K562 (cell line): Measurements from ENCODE around the gene IPO8. TPM values are rescaled to one million over a fixed set of nuclear protein-coding genes. Genes with fewer than 3 reads are reported as not detected.

ENCODE experiments used
- ATAC-seq: fragments of 200-7000 bp; cut with Tn5 transposase; 3 replicates; pipeline ENCODE4 v1.9.1; 2020; ENCODE audit warnings: moderate library complexity
- BruUV-seq: library from RNA; stranded (reverse); fragments of 400-500 nt; replicated peaks from 2 replicates; lab custom pipeline; 2021; lab: Mats Ljungman, UMichigan
- CTCF ChIA-PET: fragments of 300-600 bp; formaldehyde crosslinking; extraction: SDS; loops from one replicate; lab custom pipeline; 2021; ENCODE audit warnings: low intra/inter-chr PET ratio; lab: Yijun Ruan, JAX
- POLR2A ChIA-PET: fragments of 300-600, 350-650 bp; sonication (Branson Sonifier 250); formaldehyde crosslinking; extraction: SDS; loops from one replicate; lab custom pipeline; 2021; ENCODE audit warnings: antibody characterized with exemption, inconsistent platforms; lab: Yijun Ruan, JAX
- DNase-seq, 4 experiments: peaks; one replicate each; pipeline versions ENCODE4 v3.0.0 to v3.0.0-alpha.2; 2011 to 2018; ENCODE audit warnings: low spot score in 3 of 4, mixed read lengths in 3 of 4; ENCODE audit errors: extremely low read depth in 1 of 4
- FAIRE-seq: peaks from 2 replicates; lab custom pipeline; 2011; peaks lifted over from hg19 to GRCh38; lab: Jason Lieb, UNC
- H2AFZ ChIP-seq: 2 replicates; pipeline ENCODE4 v1.6.0; 2011; ENCODE audit warnings: low read depth, low read length, control low read depth, inconsistent platforms
- H3K27ac ChIP-seq: fragments of 200-600 bp; 3 replicates; pipeline ENCODE4 v1.8.0; 2011; ENCODE audit warnings: low read depth, mild to moderate bottlenecking, control low read depth, inconsistent platforms, low read length, moderate library complexity, mixed read lengths; ENCODE audit errors: extremely low read depth
- H3K27me3 ChIP-seq, 2 experiments: fragments of 300-600 bp in 1 of 2; 2 replicates in 1 of 2; 3 replicates in 1 of 2; pipeline versions ENCODE4 v1.6.0 to v1.8.0; 2011; ENCODE audit warnings: inconsistent platforms in 2 of 2, low read length in 2 of 2, mild to moderate bottlenecking in 1 of 2, mixed read lengths in 1 of 2, moderate library complexity in 1 of 2; ENCODE audit not compliant: control insufficient read depth in 2 of 2, insufficient read depth in 2 of 2
- H3K36me3 ChIP-seq: fragments of 300-600 bp; 3 replicates; pipeline ENCODE4 v1.8.0; 2011; ENCODE audit warnings: mild to moderate bottlenecking, low read length, inconsistent platforms; ENCODE audit not compliant: control insufficient read depth, insufficient read depth
- H3K4me1 ChIP-seq, 2 experiments: fragments of 200-600 bp in 1 of 2; replicated peaks in 1 of 2; 2 replicates in 1 of 2; 3 replicates in 1 of 2; pipeline versions ENCODE4 v1.5.1 to v1.8.0; 2011; ENCODE audit warnings: inconsistent platforms in 2 of 2, low read length in 2 of 2, mild to moderate bottlenecking in 1 of 2, mixed read lengths in 1 of 2, moderate library complexity in 1 of 2; ENCODE audit not compliant: control insufficient read depth in 2 of 2, insufficient read depth in 2 of 2
- H3K4me2 ChIP-seq: 2 replicates; pipeline ENCODE4 v1.6.1; 2011; ENCODE audit warnings: low read length, control low read depth, inconsistent platforms, mixed read lengths; ENCODE audit not compliant: insufficient read depth
- H3K4me3 ChIP-seq: fragments of 200-600 bp; sonication (generic), shearing (Covaris generic); 2 replicates; pipeline ENCODE4 v1.5.1; 2016; ENCODE audit warnings: control low read depth, inconsistent platforms
- H3K79me2 ChIP-seq: fragments of 200-600 bp; 3 replicates; pipeline ENCODE4 v1.8.0; 2011; ENCODE audit warnings: low read length, inconsistent platforms; ENCODE audit not compliant: control insufficient read depth, insufficient read depth
- H3K9ac ChIP-seq, 2 experiments: 2 replicates each; pipeline versions ENCODE4 v1.6.0 to v1.6.1; 2011; ENCODE audit warnings: low read depth in 2 of 2, low read length in 2 of 2, control low read depth in 1 of 2, inconsistent platforms in 1 of 2, mild to moderate bottlenecking in 1 of 2, mixed read lengths in 1 of 2; ENCODE audit not compliant: insufficient read depth in 1 of 2
- H3K9me1 ChIP-seq: one replicate; pipeline ENCODE4 v1.6.0; 2011; ENCODE audit warnings: inconsistent platforms, mild to moderate bottlenecking, low read length, moderate library complexity; ENCODE audit not compliant: control insufficient read depth, insufficient read depth
- H3K9me3 ChIP-seq: replicated peaks from 2 replicates; pipeline ENCODE4 v1.5.1; 2011; ENCODE audit warnings: low read depth, low read length, inconsistent platforms; ENCODE audit not compliant: control insufficient read depth, insufficient read depth
- H4K20me1 ChIP-seq: replicated peaks from 2 replicates; pipeline ENCODE4 v1.6.1; 2011; ENCODE audit warnings: low read length, inconsistent platforms, mixed read lengths; ENCODE audit not compliant: control insufficient read depth, insufficient read depth
- ESRRA ChIP-seq: fragments of 450-650 bp; IDR thresholded peaks from 2 replicates; pipeline ENCODE4 v1.6.1; 2014; ENCODE audit warnings: low read depth, mild to moderate bottlenecking, moderate library complexity, borderline replicate concordance
- MAFK ChIP-seq: IDR thresholded peaks from 2 replicates; pipeline ENCODE4 v1.6.1; 2011; ENCODE audit warnings: low read length, improper control_type of control experiment
- PATZ1 ChIP-seq: fragments of 250-450 bp; sonication (Bioruptor Pico); IDR thresholded peaks from 2 replicates; pipeline ENCODE4 v1.5.0; 2020; ENCODE audit warnings: mild to moderate bottlenecking, borderline replicate concordance
- TAF1 ChIP-seq: IDR thresholded peaks from 2 replicates; pipeline ENCODE4 v1.6.1; 2011; ENCODE audit warnings: mild to moderate bottlenecking, low read length, moderate library complexity; ENCODE audit not compliant: insufficient read depth, control insufficient read depth, severe bottlenecking; ENCODE audit errors: extremely low read depth
- WGBS: fragments of 100-300 bp; shearing (Covaris generic); methylation state at CpG from one replicate; pipeline ENCODE4 v1.1.6; 2016; ENCODE audit warnings: low coverage, mixed read lengths; ENCODE audit not compliant: insufficient coverage; ENCODE audit errors: missing lambda C conversion rate; 5-methylcytosine and 5-hydroxymethylcytosine counted together
- in situ Hi-C: fragments of 300-500 bp; cut with MboI; formaldehyde crosslinking; loops from 4 replicates; pipeline ENCODE4 v1.15.0; 2018; ENCODE audit warnings: inconsistent platforms, mixed read lengths
- intact Hi-C: fragments of 100-400 bp; cut with micrococcal nuclease; formaldehyde crosslinking; loops from 2 replicates; pipeline ENCODE4 v1.14.2; 2022
- polyA plus RNA-seq, 8 experiments: library from polyadenylated mRNA; depleted of rRNA in 4 of 8; stranded (reverse) in 5 of 8; unstranded in 3 of 8; fragments of >200 nt; fragmentation: Nextera tagmentation in 2 of 8; fragmentation: Illumina TruSeq in 1 of 8; extraction: Ambion mirVana in 2 of 8; extraction: Trizol in 1 of 8; gene quantifications; 2 replicates each; pipeline versions ENCODE4 v1.2.1 to v1.2.3, GENCODE V29; 2011 to 2014; ENCODE audit warnings: inconsistent platforms in 1 of 8, missing spikeins in 1 of 8
- total RNA-seq, 7 experiments: library from RNA; depleted of rRNA in 6 of 7; stranded (reverse); fragments of >200 nt in 6 of 7; fragmentation: Illumina TruSeq in 2 of 7; extraction: Trizol in 2 of 7; gene quantifications; 2 replicates each; pipeline versions ENCODE4 v1.2.1 to v1.2.3, GENCODE V29; 2011 to 2021; ENCODE audit warnings: low replicate concordance in 1 of 7

IPO8 gene
- total and polyA plus RNA-seq, 9 of the 15 experiments (the other 6 are each of a cell fraction or from before 2014, with no cell fraction given) = 6.5 to 39.6 (median 24.7) TPM

GRCh38 chr12:30679241-30679640, 16.4 kb downstream of the IPO8 start:
- Histone ChIP-seq H4K20me1 (no peaks in the 10 kb centered on the region), H3K4me1 (no peaks in the 10 kb centered on the region), H3K4me3 (no peak overlapping the region), H3K36me3 (peaks cover 54% of the 10 kb centered on the region), H3K27ac (no peak overlapping the region), H3K27me3 (no peaks in the 10 kb centered on the region), H2AFZ (no peak overlapping the region), H3K9me1 (no peaks in the 10 kb centered on the region), H3K4me2 (no peak overlapping the region), H3K9me3 (no peaks in the 10 kb centered on the region; the same call in 1 of the 2 replicates), H3K79me2 (no peaks in the 10 kb centered on the region), H3K9ac (no peak overlapping the region)
- CTCF ChIA-PET = no interaction called here
- no peak for ATAC-seq
- TF ChIP-seq ESRRA = no peak
- no peak for TF ChIP-seq PATZ1
- TF ChIP-seq MAFK = no peak
- TF ChIP-seq TAF1 = no peak
- WGBS = 70% methylated on average over 1 of the region's 1 CpG
- BruUV-seq = no TSS peak
- FAIRE-seq = no peak
- intact Hi-C loops = no loop called here
- in situ Hi-C loops = no loop called here
- POLR2A ChIA-PET = interaction anchor here (0.7 to 1.7 kb wide), 2 partner anchors 16 to 106 kb away, joined by 3 to 7 read pairs; partner anchors contain the start of gene IPO8
- DNase-seq = no peak
